GM21447 (cell line): ENCODE results near the gene SPEN.

Experiments used
- ATAC-seq: cut with Tn5 transposase; IDR thresholded peaks from one replicate; pipeline ENCODE4 v1.9.1; 2021; ENCODE audit not compliant: unreplicated experiment

Gene SPEN

GRCh38 chr1:15935056-15935950 lies 87.8 kb downstream of the SPEN start:
- no peak for ATAC-seq

DNA sequence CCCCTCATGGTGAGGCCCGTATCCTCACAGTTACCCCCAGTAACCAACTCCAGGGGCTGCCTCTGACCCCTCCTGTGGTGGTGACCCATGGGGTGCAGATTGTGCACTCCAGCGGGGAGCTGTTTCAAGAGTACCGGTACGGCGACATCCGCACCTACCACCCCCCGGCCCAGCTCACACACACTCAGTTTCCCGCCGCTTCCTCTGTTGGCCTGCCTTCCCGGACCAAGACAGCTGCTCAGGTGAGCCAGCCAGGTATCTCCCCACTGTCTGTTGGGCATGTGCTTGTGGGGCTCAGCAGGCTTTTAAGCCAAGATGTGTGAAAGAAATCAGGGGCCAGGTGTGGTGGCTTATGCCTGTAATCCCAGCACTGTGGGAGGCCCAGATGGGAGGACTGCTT lies 88.5 kb downstream of the SPEN start:
- ATAC-seq = no peak

GRCh38 chr1:15937146-15937545 lies 89.6 kb downstream of the SPEN start:
- no peak for ATAC-seq

GRCh38 chr1:15937706-15938168 lies 90.2 kb downstream of the SPEN start:
- ATAC-seq = no peak

DNA sequence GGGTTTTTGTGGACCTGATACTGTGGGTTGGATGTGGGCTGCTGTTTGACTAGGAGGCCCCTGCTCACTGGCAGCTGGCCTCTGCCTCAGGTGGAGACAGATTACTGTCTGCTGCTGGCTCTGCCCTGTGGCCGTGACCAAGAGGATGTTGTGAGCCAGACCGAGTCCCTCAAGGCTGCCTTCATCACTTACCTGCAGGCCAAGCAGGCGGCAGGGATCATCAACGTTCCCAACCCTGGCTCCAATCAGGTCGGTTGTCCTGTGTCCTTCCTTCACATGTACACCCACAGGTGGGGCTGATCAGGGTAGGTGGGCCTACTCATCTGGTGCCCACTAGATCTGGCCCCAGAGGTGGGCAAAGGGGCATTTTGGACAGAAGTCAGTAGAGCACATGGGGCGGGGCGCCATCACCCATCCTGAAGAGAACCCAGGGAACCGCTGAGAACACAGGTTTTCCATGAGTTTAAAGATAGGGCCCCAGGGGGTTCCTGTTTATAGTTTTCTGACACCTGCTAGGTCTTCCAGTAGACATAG lies 91.2 kb downstream of the SPEN start:
- ATAC-seq = no peak

- ATAC-seq = no peak
Observed at GRCh38 chr1:15939181-15940109, 91.9 kb downstream of the SPEN start.

DNA sequence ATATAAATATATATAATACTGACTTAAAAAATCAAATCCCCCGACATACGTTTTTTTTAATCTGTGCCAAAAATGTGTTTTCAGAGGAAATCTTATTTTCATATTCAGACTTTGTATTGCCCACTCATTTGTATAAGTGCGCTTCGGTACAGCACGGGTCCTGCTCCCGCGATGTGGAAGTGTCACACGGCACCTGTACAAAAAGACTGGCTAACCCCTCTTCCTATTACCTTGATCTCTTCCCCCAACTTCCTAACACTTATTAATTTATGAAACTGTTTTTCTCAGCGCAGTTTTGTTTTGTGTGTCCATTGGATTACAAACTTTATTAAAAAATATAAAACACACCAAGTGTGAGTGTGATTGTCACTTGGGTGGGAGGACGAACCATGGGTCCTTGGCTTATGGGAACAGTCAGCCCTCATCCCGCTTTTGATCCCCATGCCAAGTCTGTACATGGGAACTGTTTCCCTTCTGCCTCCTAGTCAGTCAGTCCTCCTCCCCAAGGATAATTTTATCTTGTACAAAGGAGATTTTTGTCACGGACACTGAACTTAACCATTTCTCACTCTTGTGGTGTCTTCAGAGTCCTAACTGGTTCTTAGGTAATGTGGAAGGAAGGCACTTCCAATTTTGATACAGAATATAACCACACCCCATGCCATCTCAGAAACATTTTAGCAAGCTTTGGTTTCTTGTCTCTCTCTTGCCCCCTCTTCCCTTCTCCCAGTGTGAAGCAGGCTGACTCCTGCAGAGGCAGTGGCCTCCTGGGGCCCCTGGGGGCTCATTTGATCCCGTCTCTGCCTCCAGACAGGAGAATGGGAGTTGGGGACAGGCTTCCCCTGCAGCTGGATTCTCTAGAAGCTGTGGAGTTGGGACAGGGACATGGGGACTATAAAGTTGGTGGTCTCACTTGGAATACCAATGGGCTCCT lies 92.9 kb downstream of the SPEN start:
- no peak for ATAC-seq

GRCh38 chr1:15941044-15941840 lies 93.7 kb downstream of the SPEN start:
- ATAC-seq = no peak

- no peak for ATAC-seq
Observed at GRCh38 chr1:15941899-15942660, 94.6 kb downstream of the SPEN start.

- ATAC-seq = no peak
Observed at GRCh38 chr1:15942661-15943327, 95.3 kb downstream of the SPEN start.

DNA sequence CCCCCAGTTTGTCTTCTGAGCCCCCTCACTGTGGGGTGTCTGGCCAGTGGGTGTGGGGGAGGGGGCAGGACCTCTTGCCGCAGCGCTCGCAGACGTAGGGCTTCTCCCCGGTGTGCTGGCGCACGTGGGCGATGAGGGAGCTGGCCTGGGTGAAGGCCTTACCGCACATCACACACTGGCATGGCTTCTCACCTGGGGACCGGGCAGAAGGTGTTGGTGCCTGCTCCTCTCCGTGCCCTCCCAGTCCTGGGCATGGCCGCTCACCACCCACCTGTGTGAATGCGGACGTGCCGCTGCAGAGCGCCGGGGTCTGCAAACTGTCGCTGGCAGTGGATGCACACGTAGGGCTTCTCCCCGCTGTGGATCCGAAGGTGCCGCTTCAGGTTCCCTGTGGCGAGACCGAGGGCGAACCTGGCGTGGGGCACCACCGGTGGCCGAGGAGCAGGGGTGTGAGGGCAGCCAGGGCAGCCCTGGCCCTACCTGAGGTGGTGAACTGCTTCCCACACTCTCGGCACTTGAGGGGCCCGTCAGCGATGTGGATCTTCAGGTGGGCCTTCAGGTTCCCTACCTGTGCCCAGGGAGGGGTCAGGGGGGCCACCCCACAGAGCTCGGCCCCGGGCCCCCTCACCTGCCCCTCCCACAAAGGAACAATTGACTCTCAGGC lies 96.0 kb downstream of the SPEN start:
- no peak for ATAC-seq

DNA sequence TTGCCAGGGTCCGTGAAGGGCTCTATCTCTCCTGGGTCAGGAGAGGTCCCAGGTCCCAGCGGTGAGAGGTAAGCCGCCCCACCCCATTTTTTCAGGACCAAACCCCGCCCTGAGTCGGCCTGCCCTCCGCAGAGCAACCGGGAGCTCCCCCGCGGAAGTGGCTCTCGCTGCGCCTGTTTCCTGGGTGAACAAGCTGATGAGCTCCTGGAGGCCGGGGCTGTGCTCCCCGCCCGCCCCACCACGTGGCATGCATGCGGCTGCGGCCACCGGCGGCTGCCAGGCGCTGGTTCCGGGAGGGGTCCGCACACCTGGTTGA lies 96.4 kb downstream of the SPEN start:
- no peak for ATAC-seq

DNA sequence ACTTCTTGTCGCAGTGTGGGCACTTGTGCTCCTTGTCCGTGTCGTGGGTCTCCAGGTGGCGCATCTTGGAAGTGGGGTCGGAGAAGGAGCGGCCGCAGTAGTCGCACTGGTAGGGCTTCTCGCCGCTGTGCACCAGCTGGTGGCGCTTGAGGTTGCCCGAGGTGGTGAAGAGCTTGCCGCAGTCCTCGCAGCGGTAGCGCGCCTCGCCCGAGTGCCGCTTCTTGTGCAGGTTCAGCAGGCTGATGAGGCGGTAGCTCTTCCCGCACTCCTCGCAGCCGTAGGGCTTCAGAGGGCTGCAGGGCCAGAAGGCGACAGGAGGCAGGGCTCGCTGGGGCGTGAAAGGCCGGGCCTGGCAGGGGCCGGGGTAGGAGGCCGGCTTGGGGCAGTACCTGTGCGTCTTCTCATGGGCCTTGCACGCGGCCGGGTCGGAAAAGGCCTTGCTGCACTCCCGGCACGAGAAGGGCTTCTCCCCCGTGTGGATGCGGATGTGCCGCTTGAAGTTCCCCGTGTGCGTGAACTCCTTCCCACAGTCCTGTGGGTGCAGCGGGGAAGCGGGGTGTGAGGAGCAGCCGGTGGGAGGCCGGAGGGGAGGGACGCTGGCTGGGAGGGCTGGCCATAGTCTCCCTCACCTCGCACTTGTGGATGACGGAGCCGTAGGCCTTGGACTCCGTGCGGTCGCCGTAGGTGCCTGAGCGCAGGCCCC lies 97.0 kb downstream of the SPEN start:
- ATAC-seq = no peak

GRCh38 chr1:15945011-15945831 lies 97.7 kb downstream of the SPEN start:
- ATAC-seq = no peak

DNA sequence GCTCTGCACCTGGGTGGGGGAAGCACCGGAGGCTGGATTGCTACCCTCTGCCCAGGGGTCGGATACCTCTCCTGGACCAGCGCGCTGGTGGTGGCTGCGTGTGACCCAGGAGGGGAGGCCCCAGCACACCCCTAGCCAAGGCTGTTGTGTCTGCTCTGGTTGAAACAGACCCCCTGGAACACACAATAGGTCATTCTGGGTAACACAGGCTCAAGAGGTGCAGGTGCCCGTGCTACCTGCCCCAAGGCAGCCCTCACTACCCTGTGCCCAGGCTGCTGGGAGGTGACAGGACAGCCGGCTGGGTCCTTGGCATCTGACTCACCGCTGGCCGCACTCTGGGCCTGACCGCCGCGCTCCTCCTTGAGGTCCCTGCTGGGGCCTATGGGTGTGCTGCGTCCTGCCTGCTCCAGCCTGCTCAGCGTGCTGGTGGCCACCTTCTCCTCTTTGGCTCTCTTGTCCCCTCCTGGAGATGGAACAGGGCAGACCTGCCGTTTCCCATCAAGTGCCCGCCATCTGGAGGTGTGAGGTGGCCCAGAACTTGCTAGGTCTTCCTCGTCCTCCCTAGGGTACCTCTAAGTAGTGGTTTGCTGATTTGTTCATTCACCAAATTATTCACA lies 98.4 kb downstream of the SPEN start:
- no peak for ATAC-seq
